Measurements from ENCODE around the gene BPIFA2.

BPIFA2 gene

GRCh38 chr20:33127422-33128097, 40.4 kb upstream of the BPIFA2 start:
- DNase-seq (ENCODE audit: low read depth, low spot score) = no peak
- in situ Hi-C loops (cut with HindIII; ENCODE audit: low sequenced_read_pairs) = no loop called here
- no peak overlapping the region for H3K4me3 ChIP-seq (ENCODE audit: low read depth, low read length)
- no peak for TF ChIP-seq CTCF (IDR thresholded peaks at IDR 0.05; ENCODE audit: low read depth, low read length)

- in situ Hi-C loops (cut with HindIII; ENCODE audit: low sequenced_read_pairs) = no loop called here
- no peak overlapping the region for H3K4me3 ChIP-seq (ENCODE audit: low read depth, low read length)
- no peak for TF ChIP-seq CTCF (IDR thresholded peaks at IDR 0.05; ENCODE audit: low read depth, low read length)
- DNase-seq (ENCODE audit: low read depth, low spot score) = peak; percentile 9
Observed at GRCh38 chr20:33130568-33131061, 37.3 kb upstream of the BPIFA2 start.

- H3K4me3 ChIP-seq (ENCODE audit: low read depth, low read length) = no peak overlapping the region
- in situ Hi-C loops (cut with HindIII; ENCODE audit: low sequenced_read_pairs) = no loop called here
- no peak for TF ChIP-seq CTCF (IDR thresholded peaks at IDR 0.05; ENCODE audit: low read depth, low read length)
- DNase-seq (ENCODE audit: low read depth, low spot score) = no peak
Observed at GRCh38 chr20:33131949-33132473, 35.9 kb upstream of the BPIFA2 start.

GRCh38 chr20:33132513-33133372, 35.2 kb upstream of the BPIFA2 start:
- in situ Hi-C loops (cut with HindIII; ENCODE audit: low sequenced_read_pairs) = no loop called here
- no peak for TF ChIP-seq CTCF (IDR thresholded peaks at IDR 0.05; ENCODE audit: low read depth, low read length)
- H3K4me3 ChIP-seq (ENCODE audit: low read depth, low read length) = no peak overlapping the region
- no peak for DNase-seq (ENCODE audit: low read depth, low spot score)

GRCh38 chr20:33133373-33133941, 34.5 kb upstream of the BPIFA2 start:
- in situ Hi-C loops (cut with HindIII; ENCODE audit: low sequenced_read_pairs) = no loop called here

More at GRCh38 chr20:33133373-33133941, 34.5 kb upstream of the BPIFA2 start:
- DNase-seq (ENCODE audit: low read depth, low spot score) = no peak
- H3K4me3 ChIP-seq (ENCODE audit: low read depth, low read length) = no peak overlapping the region
- TF ChIP-seq CTCF (IDR thresholded peaks at IDR 0.05; ENCODE audit: low read depth, low read length) = no peak

Measured in astrocyte of the spinal cord (primary cell).